Activated naive CD4-positive, alpha-beta T cell treated with anti-CD3 and anti-CD28 coated beads for 36 hours (primary cell): ENCODE measurements around the gene PSMA3. TPM values are rescaled to one million over a fixed set of nuclear protein-coding genes. Genes with fewer than 3 reads are reported as not detected.

Experiments
- CTCF ChIA-PET: fragments of 350-600 bp; sonication (Branson Sonifier 250); formaldehyde crosslinking; loops from one replicate; lab custom pipeline; 2021; ENCODE audit warnings: antibody characterized with exemption; lab: Charles Lee
- DNase-seq: peaks from one replicate; pipeline ENCODE4 v3.0.0-alpha.2; 2020
- H3K27ac Mint-ChIP-seq: one replicate; pipeline ENCODE4 v1.8.0; 2021; ENCODE audit warnings: mild to moderate bottlenecking, mixed read lengths
- H3K27me3 Mint-ChIP-seq: one replicate; pipeline ENCODE4 v1.8.0; 2021; ENCODE audit warnings: low read depth, mixed read lengths
- H3K36me3 Mint-ChIP-seq: one replicate; pipeline ENCODE4 v1.8.0; 2021; ENCODE audit warnings: low read depth, mixed read lengths
- H3K4me1 Mint-ChIP-seq: one replicate; pipeline ENCODE4 v1.8.0; 2021; ENCODE audit warnings: low read depth, mixed read lengths
- H3K4me3 Mint-ChIP-seq: one replicate; pipeline ENCODE4 v1.8.0; 2021; ENCODE audit warnings: mild to moderate bottlenecking, moderate library complexity, mixed read lengths
- H3K9me3 Mint-ChIP-seq: one replicate; pipeline ENCODE4 v1.8.0; 2021; ENCODE audit warnings: mixed read lengths
- intact Hi-C: fragments of 100-400 bp; cut with micrococcal nuclease; formaldehyde crosslinking; loops from one replicate; pipeline ENCODE4 v1.15.1; 2023
- total RNA-seq, 2 experiments: library from RNA; stranded (reverse); gene quantifications; one replicate each; pipeline ENCODE4 v1.2.3, GENCODE V29; 2021

PSMA3 gene
- total RNA-seq, 2 experiments from 2014 or later: 399 to 424 TPM

DNA sequence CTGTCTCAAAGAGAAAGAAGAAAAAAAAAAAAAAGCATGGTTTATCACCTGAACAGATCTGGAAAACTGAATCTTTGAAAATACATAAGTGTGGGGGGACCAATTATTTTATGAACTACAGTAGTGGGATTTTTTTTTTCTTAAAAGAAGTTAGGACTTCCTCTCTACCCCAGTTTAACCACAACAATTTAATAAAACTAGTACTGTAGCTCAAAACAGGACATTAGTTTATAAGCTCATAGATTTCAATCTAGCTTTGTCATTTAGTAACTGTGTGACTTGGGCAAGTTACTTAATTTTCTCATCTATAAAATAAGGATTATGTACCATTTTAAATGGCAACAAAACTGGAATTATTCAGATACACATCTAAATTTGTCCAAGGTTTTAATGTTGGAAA is 30.2 kb downstream of the PSMA3 start:
- peak overlapping the region; percentile 84 for H3K27ac Mint-ChIP-seq
- peaks cover 54% of the 10 kb centered on the region for H3K4me1 Mint-ChIP-seq
- H3K9me3 Mint-ChIP-seq: no peaks in the 10 kb centered on the region
- intact Hi-C loops: loop anchor here (1.0 kb wide), 1 partner anchor 31 kb away; the partner anchor contains the start of gene PSMA3
- CTCF ChIA-PET: interaction anchor here (0.7 to 2.2 kb wide), 2 partner anchors 12 to 124 kb away, joined by 4 to 5 read pairs; no protein-coding TSS in a partner anchor
- H3K27me3 Mint-ChIP-seq: no peaks in the 10 kb centered on the region
- H3K36me3 Mint-ChIP-seq: peaks cover 50% of the 10 kb centered on the region
- DNase-seq: no peak
- no peak overlapping the region for H3K4me3 Mint-ChIP-seq

DNA sequence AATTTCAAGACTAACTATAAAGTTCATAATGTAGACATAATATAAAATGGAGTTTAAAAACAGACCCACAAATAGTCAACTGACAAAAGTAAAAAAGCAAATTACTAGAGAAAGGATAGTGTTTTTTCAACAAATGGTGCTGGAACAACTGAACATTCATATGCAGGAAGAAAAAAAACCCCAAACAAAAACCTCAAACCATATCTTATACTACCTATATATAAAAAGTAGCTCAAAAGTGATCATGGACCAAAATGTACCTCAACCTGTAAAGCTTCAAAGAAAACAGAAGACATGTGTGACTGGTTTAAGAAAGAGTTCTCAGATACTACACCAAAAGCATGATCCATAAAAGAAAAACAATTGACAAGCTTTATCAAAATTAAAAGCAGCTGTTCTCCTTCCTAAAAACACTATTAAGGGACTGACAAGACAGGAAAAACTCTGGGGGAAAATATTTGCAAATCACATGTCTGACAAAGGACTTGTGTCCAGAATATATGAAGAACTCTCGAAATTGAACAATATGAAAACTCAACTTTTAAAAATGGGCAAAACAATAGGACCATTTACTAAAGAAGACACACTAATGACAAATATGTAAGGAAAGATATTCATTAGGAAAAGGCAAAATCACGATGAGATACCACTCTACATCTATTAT is 31.0 kb downstream of the PSMA3 start:
- CTCF ChIA-PET: interaction anchor here (0.6 to 2.2 kb wide), 3 partner anchors 11 to 28 kb away, joined by 3 to 5 read pairs (median 4); partner anchors contain the start of gene ARID4A
- intact Hi-C loops: loop anchor here (1.0 kb wide), 1 partner anchor 31 kb away; the partner anchor contains the start of gene PSMA3
- Mint-ChIP-seq H3K27ac (peak overlapping the region; percentile 84), H3K27me3 (no peaks in the 10 kb centered on the region), H3K36me3 (peaks cover 43% of the 10 kb centered on the region), H3K4me3 (no peak overlapping the region), H3K4me1 (peaks cover 52% of the 10 kb centered on the region), H3K9me3 (no peaks in the 10 kb centered on the region)
- no peak for DNase-seq

DNA sequence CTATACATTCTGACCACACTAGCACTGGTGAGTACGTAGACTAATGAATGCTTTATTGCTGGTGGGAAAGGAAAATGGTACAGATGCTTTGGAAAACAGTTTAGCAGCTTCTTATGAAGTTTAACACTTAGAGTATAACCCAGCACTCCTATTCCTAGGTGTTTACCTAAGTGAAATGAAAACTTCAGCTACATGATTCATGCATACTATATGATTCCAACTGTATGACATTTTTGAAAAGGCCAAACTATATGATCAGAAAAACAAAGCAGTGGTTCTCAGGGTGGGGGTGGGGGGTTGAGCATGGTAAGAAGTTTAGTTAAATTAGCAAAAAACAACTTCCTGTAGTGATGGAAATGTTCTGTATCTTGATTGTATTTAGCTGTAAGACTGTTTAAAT is 31.6 kb downstream of the PSMA3 start:
- H3K27ac Mint-ChIP-seq: peak overlapping the region; percentile 84
- no peaks in the 10 kb centered on the region for H3K27me3 Mint-ChIP-seq
- CTCF ChIA-PET: interaction anchor here (0.6 to 2.2 kb wide), 3 partner anchors 11 to 28 kb away, joined by 3 to 5 read pairs (median 4); partner anchors contain the start of gene ARID4A
- DNase-seq: peak; percentile 16
- no peak overlapping the region for H3K4me3 Mint-ChIP-seq
- intact Hi-C loops: no loop called here
- peaks cover 55% of the 10 kb centered on the region for H3K4me1 Mint-ChIP-seq
- H3K9me3 Mint-ChIP-seq: no peaks in the 10 kb centered on the region
- peaks cover 41% of the 10 kb centered on the region for H3K36me3 Mint-ChIP-seq

DNA sequence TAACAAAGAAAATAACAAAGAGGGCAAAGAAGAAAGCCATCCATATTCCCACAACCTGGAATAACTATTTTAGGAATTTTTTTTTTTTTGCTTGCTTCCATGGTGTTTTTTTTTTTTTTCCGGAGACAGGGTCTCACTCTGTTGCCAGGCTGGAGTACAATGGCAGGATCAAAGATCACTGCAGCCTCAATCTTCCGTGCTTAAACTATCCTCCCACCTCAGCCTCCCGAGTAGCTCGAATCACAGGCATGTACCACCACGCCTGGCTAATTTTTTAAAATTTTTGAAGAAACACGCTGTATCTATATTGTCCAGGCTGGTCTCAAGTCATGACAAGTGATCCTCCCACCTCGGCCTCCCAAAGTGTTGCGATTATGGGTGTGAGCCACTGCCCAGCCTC is 33.5 kb downstream of the PSMA3 start:
- intact Hi-C loops: no loop called here
- H3K27ac Mint-ChIP-seq: peak overlapping the region; percentile 56
- CTCF ChIA-PET: no interaction called here
- no peaks in the 10 kb centered on the region for H3K9me3 Mint-ChIP-seq
- H3K27me3 Mint-ChIP-seq: no peaks in the 10 kb centered on the region
- peaks cover 70% of the 10 kb centered on the region for H3K4me1 Mint-ChIP-seq
- DNase-seq: no peak
- H3K36me3 Mint-ChIP-seq: peaks cover 39% of the 10 kb centered on the region
- no peak overlapping the region for H3K4me3 Mint-ChIP-seq

DNA sequence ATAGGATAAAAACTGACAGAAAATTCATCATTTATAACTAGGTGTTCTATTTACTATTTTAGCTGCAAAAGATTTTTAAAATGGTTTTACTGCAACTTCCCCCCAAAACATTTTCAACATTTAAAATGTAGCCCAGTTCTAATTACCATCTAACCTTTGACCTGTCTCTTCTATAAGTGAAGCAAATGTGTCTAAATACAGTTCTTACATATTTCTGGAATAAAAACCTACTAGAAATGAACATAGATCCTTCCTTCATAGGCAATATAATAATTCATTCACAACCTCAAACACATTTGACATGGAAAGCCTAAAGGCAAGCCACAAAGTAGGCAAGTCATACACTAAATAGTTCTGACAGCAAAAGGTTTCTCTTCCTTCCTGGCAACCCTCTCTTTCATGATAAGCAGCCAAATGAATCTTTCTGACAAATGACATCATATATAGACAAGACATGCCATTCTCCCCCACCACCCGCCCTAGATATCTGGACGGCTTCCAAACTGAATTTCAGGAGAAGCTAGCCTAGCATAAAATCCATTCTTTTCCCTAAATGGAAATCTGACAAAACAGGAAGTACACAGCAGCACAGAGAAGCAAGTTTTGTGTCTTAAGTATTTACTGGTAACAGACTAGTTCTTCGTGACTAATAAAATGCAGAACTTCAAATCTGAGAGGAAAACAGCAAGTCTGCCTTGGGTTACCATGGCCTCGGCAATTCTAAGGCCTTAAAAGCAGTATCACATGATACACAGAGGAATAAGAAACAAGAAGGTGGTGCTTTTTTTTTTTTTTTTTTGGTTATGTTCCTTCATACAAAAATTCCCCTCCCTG is 36.5 kb downstream of the PSMA3 start:
- Mint-ChIP-seq H3K27ac (peak overlapping the region; percentile 99), H3K36me3 (peaks cover 38% of the 10 kb centered on the region), H3K27me3 (no peaks in the 10 kb centered on the region), H3K4me3 (peak overlapping the region; percentile 70), H3K9me3 (no peaks in the 10 kb centered on the region), H3K4me1 (peaks cover 68% of the 10 kb centered on the region)
- peak; percentile 66 for DNase-seq
- intact Hi-C loops: loop anchor here (1.0 to 5.0 kb wide), 9 partner anchors 11 to 356 kb away; partner anchors contain the start of genes ARID4A, DACT1, KIAA0586 and PSMA3
- CTCF ChIA-PET: interaction anchor here (0.7 kb wide), 1 partner anchor 9 kb away, joined by 5 read pairs; no protein-coding TSS in a partner anchor

DNA sequence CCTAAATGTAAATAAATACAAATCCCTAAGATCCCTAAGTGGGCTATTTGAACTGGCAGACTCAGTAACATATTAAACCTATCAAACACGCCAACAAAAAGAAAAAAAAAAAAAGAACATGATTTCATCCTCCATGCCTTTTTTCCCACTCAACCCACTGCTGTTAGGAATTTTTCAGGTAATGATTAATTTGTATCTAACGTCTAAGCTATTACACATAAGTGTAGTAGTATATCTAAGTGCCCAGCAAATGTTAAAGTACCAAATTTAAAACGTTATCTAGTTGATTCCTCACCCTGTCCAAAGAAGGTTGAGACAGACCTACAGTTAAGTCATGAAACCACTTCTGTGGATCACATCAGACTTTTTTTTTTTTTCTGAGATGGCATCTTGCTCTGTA is 37.3 kb downstream of the PSMA3 start:
- DNase-seq: no peak
- intact Hi-C loops: loop anchor here (1.0 to 5.0 kb wide), 9 partner anchors 12 to 355 kb away; partner anchors contain the start of genes ARID4A, DACT1, KIAA0586 and PSMA3
- CTCF ChIA-PET: interaction anchor here (0.7 kb wide), 1 partner anchor 8 kb away, joined by 5 read pairs; no protein-coding TSS in a partner anchor
- no peaks in the 10 kb centered on the region for H3K9me3 Mint-ChIP-seq
- peak overlapping the region; percentile 99 for H3K27ac Mint-ChIP-seq
- peak overlapping the region; percentile 70 for H3K4me3 Mint-ChIP-seq
- peaks cover 60% of the 10 kb centered on the region for H3K4me1 Mint-ChIP-seq
- H3K27me3 Mint-ChIP-seq: no peaks in the 10 kb centered on the region
- H3K36me3 Mint-ChIP-seq: peaks cover 40% of the 10 kb centered on the region

DNA sequence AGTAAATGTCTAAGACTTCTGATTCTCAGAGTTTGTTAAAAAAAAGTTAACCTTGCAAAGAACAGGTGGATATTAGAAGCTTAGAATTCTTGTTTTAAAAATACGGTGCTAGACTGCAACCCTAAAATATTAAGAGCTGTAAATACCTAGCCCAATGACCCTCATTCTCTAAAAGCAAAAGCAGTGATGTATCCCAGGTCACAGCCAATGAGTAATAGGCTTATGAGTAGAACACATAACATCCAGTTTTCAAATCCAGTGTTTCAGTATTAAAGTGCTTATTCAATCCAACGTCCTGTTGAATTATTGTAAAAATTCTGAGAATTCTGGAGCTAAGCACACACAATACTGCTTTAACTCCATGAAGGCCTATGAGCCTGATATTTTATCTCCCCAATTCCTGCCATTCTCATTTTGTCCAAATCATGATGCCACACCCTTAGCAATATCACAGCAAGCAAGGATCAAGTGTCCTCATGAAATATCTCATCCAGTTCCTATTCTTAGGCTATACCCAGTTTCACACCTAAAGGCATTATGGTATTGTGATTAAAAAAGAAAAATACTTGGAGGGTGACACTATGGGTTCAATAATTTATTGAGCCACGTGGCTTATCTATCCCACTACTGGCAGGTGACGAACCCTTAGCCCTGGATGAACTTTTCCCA is 38.4 kb downstream of the PSMA3 start:
- no peaks in the 10 kb centered on the region for H3K9me3 Mint-ChIP-seq
- H3K36me3 Mint-ChIP-seq: peaks cover 43% of the 10 kb centered on the region
- H3K4me1 Mint-ChIP-seq: peaks cover 67% of the 10 kb centered on the region
- no peak overlapping the region for H3K4me3 Mint-ChIP-seq
- CTCF ChIA-PET: interaction anchor here (0.6 kb wide), 1 partner anchor 30 kb away, joined by 5 read pairs; no protein-coding TSS in a partner anchor
- no peaks in the 10 kb centered on the region for H3K27me3 Mint-ChIP-seq
- intact Hi-C loops: loop anchor here (5.0 kb wide), 1 partner anchor 354 kb away; the partner anchor contains the start of gene DACT1
- no peak for DNase-seq
- H3K27ac Mint-ChIP-seq: peak overlapping the region; percentile 99

DNA sequence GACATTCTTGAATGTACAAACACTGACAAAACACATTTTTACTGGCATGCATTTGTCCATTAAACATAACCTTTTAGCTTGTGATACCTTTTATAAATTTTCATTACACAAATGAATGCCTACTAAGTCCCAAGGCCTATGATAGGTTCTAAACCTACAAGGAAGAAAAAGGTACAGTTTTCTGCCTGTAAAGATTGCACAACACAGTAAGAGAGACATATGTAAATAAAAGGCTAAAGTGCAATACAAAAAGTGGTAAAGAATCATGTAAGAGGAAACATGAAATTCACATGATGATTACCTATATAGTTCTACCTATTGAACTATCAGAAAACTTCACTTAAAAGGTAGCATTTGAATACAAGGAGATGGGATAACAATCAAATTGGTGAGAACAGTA is 39.1 kb downstream of the PSMA3 start:
- peak overlapping the region; percentile 99 for H3K27ac Mint-ChIP-seq
- peaks cover 49% of the 10 kb centered on the region for H3K36me3 Mint-ChIP-seq
- peaks cover 72% of the 10 kb centered on the region for H3K4me1 Mint-ChIP-seq
- no peaks in the 10 kb centered on the region for H3K9me3 Mint-ChIP-seq
- DNase-seq: no peak
- intact Hi-C loops: loop anchor here (5.0 kb wide), 1 partner anchor 354 kb away; the partner anchor contains the start of gene DACT1
- H3K27me3 Mint-ChIP-seq: no peaks in the 10 kb centered on the region
- no peak overlapping the region for H3K4me3 Mint-ChIP-seq
- CTCF ChIA-PET: interaction anchor here (0.6 kb wide), 1 partner anchor 31 kb away, joined by 5 read pairs; no protein-coding TSS in a partner anchor

DNA sequence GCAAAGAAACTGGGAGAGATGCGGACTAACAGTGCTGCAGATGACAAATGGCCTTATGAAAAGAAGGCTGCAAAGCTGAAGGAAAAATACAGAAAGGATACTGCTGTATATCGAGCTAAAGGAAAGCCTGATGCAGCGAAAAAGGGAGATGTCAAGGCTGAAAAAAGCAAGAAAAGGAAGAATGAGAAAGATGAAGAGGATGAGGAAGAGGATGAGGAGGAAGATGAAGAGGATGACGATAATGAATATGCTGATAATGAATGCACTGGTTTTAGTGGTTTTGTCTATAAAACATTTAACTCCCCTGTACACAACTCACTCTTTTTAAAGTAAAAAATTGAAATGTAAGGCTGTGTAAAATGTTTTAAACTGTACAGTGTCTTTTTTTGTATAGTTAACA is 40.5 kb downstream of the PSMA3 start:
- H3K27me3 Mint-ChIP-seq: no peaks in the 10 kb centered on the region
- intact Hi-C loops: no loop called here
- no peaks in the 10 kb centered on the region for H3K9me3 Mint-ChIP-seq
- H3K4me1 Mint-ChIP-seq: peaks cover 80% of the 10 kb centered on the region
- DNase-seq: no peak
- H3K27ac Mint-ChIP-seq: peak overlapping the region; percentile 78
- CTCF ChIA-PET: no interaction called here
- no peak overlapping the region for H3K4me3 Mint-ChIP-seq
- peaks cover 50% of the 10 kb centered on the region for H3K36me3 Mint-ChIP-seq

DNA sequence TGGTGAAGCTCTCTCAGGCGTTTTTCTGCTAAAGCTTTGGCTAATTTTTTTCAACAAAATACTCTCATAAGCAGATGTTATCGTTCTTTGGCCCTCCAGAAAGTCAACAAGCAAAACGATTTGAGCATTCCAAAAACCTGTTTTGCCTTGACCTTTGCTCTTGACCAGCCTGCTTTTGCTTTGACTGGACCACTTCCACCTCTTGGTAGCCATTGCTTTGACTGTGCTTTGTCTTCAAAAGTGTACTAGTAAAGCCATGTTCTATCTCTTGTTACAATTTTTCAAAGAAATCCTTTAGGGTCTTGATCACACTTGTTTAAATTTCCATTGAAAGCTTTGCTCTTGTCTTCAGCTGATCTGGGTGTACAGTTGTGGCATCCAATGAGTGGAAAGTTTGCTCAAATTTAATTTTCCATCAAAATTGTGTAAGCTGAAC is 43.0 kb downstream of the PSMA3 start:
- H3K27me3 Mint-ChIP-seq: no peaks in the 10 kb centered on the region
- H3K9me3 Mint-ChIP-seq: no peaks in the 10 kb centered on the region
- H3K36me3 Mint-ChIP-seq: peaks cover 49% of the 10 kb centered on the region
- no peak for DNase-seq
- peaks cover 65% of the 10 kb centered on the region for H3K4me1 Mint-ChIP-seq
- peak overlapping the region; percentile 88 for H3K27ac Mint-ChIP-seq
- intact Hi-C loops: loop anchor here (1.0 kb wide), 1 partner anchor 10 kb away; no protein-coding TSS in a partner anchor
- CTCF ChIA-PET: interaction anchor here (1.5 kb wide), 1 partner anchor 12 kb away, joined by 4 read pairs; no protein-coding TSS in a partner anchor
- no peak overlapping the region for H3K4me3 Mint-ChIP-seq

DNA sequence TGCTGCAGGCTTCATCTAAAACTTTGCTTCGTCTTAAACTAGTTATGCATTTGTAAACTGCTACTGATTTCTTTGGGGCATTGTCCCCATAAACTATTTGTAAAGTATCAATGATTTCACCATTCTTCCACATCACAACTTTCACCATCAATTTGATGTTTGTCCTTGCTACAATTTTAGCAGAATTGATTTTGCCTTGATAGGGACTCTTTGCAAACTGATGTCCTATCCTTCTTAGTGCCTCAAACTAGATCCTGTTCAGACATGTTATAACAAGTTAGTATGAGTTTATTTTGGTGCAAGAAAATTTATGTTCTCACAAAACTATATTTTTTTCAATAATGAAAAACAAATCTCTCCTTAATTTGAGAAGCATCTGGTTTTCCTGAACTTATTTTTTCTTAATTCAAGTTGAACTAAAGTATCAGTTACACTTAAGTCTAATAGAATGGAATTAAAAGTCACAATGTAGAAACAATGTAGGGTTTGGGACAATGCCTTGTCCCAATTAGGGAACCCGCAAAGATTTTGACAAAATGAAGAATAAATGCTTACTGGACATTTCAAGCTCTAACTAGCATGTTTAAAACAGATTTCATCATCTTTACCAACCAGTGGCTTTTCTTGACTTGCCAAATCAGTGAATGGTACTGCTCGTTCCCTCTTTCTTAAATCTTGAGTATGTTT is 43.6 kb downstream of the PSMA3 start:
- Mint-ChIP-seq H3K4me3 (no peak overlapping the region), H3K4me1 (peaks cover 65% of the 10 kb centered on the region), H3K27ac (peak overlapping the region; percentile 88), H3K36me3 (peaks cover 51% of the 10 kb centered on the region), H3K9me3 (no peaks in the 10 kb centered on the region), H3K27me3 (no peaks in the 10 kb centered on the region)
- CTCF ChIA-PET: interaction anchor here (1.3 kb wide), 1 partner anchor 24 kb away, joined by 6 read pairs; no protein-coding TSS in a partner anchor
- intact Hi-C loops: loop anchor here (1.0 kb wide), 1 partner anchor 9 kb away; no protein-coding TSS in a partner anchor
- no peak for DNase-seq
